Measurements from ENCODE around the gene MPPED1.

DNA sequence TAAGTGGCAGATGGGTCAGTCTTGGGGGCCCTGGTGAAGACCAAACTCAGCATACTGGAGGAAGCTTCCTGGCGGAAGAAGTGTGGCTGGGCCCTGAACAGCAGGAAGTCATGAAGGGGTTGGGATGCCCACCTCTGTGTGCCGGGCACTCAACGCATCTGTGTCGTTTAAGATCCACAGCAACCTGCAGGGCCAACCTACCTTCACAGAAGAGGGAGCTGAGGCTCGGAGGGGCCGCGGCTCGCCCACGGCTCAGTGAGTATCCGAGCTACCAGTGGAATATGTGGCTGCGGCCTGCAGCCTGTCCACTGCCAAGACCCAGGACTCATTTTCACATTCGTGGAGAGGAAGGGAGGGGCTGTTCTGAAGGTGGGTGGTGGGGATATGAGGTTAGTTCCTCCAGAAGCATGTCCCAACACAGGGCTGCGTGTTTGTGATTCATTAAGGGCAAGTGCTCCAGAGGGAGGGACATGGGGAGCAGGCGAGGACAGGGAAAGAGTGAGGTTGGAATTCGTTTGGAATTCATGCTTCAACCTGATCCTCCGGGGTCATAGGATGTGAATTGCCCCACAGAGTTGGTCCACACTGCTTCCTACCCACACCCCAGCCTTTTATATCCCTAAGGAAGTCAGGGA lies 99.6 kb downstream of the MPPED1 start:
- TF ChIP-seq EZH2 (IDR thresholded peaks at IDR 0.05; ENCODE audit: borderline replicate concordance, low read length): no peak
- TF ChIP-seq, protein P1, sequence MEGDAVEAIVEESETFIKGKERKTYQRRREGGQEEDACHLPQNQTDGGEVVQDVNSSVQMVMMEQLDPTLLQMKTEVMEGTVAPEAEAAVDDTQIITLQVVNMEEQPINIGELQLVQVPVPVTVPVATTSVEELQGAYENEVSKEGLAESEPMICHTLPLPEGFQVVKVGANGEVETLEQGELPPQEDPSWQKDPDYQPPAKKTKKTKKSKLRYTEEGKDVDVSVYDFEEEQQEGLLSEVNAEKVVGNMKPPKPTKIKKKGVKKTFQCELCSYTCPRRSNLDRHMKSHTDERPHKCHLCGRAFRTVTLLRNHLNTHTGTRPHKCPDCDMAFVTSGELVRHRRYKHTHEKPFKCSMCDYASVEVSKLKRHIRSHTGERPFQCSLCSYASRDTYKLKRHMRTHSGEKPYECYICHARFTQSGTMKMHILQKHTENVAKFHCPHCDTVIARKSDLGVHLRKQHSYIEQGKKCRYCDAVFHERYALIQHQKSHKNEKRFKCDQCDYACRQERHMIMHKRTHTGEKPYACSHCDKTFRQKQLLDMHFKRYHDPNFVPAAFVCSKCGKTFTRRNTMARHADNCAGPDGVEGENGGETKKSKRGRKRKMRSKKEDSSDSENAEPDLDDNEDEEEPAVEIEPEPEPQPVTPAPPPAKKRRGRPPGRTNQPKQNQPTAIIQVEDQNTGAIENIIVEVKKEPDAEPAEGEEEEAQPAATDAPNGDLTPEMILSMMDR (conservative IDR thresholded peaks at IDR 0.05 in 1 of 2, IDR thresholded peaks at IDR 0.05 in 1 of 2; ENCODE audit: extremely low read depth in 1 of 2, insufficient read depth in 1 of 2, low read depth in 1 of 2, low read length in 2 of 2): no peak

All from mammary epithelial cell (primary cell).